ENCODE results near the gene NIPA2.

DNA sequence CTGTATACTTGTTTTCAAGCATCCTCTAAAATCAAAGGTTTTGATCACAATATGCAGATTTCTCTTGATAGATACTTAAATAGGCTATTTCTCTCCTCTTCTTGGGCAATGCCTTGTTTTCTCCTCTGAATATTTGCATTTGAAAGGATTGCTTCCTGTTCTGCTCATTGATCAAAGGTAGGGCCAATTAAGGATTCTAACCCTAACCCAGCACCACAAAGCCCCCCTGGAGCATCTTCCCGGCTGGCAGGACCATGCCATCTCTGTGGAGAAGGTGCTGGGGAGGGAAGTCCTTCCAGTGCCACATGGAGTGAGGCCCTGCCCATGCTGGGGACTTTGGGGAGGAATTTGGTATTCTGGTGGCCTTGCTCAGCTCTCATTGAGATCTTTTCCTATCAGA lies 11.3 kb upstream of the NIPA2 start:
- TF ChIP-seq BHLHE40 (IDR thresholded peaks at IDR 0.05; ENCODE audit: borderline replicate concordance): no peak
- TF ChIP-seq FOXM1 (IDR thresholded peaks at IDR 0.05; ENCODE audit: borderline replicate concordance): no peak
- TF ChIP-seq SUZ12 (IDR thresholded peaks at IDR 0.05): no peak
- no peak for TF ChIP-seq SP1 (IDR thresholded peaks at IDR 0.05)
- no peak for TF ChIP-seq ZNF384 (IDR thresholded peaks at IDR 0.05)
- TF ChIP-seq CTBP1 (IDR thresholded peaks at IDR 0.05; ENCODE audit: borderline replicate concordance): no peak
- no peak for TF ChIP-seq ARNT (IDR thresholded peaks at IDR 0.05)
- TF ChIP-seq HDGF (IDR thresholded peaks at IDR 0.05; ENCODE audit: borderline replicate concordance): no peak
- TF ChIP-seq TARDBP (IDR thresholded peaks at IDR 0.05): no peak
- TF ChIP-seq ELF4 (IDR thresholded peaks at IDR 0.05): no peak
- TF ChIP-seq NFRKB (IDR thresholded peaks at IDR 0.05): no peak
- TF ChIP-seq FOXK2 (IDR thresholded peaks at IDR 0.05): no peak
- TF ChIP-seq FOXA1 (IDR thresholded peaks at IDR 0.05): no peak
- TF ChIP-seq, protein P1, sequence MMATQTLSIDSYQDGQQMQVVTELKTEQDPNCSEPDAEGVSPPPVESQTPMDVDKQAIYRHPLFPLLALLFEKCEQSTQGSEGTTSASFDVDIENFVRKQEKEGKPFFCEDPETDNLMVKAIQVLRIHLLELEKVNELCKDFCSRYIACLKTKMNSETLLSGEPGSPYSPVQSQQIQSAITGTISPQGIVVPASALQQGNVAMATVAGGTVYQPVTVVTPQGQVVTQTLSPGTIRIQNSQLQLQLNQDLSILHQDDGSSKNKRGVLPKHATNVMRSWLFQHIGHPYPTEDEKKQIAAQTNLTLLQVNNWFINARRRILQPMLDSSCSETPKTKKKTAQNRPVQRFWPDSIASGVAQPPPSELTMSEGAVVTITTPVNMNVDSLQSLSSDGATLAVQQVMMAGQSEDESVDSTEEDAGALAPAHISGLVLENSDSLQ (IDR thresholded peaks at IDR 0.05): no peak
